HG03045 (cell line): ENCODE results near the gene NOTCH4.

Experiments used
- ATAC-seq: cut with Tn5 transposase; IDR thresholded peaks from one replicate; pipeline ENCODE4 v1.9.1; 2021; ENCODE audit warnings: mild to moderate bottlenecking, moderate library complexity; ENCODE audit not compliant: unreplicated experiment

NOTCH4 gene

DNA sequence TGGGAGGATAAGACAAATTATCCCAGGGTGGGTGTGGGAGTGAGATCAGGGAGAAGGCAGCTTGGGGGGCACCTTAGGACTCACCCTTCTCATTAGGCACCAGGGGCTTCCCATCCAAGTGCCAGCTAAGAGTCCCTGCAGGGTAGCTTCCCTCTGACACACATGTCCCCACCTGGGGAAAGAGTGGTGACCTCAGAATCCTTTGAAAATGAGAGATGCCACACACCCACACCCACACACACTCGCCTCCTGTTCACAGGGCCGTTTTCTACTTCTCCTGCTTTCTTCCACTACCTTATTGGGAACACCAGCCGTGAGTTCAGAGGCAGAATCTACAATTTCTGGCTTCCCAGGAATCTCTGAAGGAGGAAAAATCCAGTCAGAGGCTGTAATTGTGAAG, 40.8 kb downstream of the NOTCH4 start:
- ATAC-seq, result no peak

DNA sequence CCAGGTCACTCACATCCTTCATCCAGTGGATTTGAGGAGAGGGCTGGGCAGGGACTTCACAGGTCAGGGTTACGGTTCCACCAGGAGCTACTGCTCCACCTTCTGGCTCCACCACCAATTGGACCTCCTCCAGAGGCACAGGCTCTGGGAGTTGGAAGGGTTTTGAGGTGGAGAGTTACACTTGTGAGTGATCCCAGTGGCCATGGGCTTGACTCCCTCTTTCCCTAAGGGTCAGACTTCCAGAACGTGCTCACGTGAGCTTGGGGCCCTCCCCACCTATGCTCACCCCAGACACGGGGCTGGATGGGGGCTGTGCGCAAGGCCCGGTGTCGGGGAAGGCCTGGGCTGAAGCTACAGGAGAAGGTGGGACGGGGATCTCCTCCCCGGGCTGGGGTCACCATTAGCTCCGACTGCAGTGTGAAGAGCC, 41.3 kb downstream of the NOTCH4 start:
- ATAC-seq, result no peak

DNA sequence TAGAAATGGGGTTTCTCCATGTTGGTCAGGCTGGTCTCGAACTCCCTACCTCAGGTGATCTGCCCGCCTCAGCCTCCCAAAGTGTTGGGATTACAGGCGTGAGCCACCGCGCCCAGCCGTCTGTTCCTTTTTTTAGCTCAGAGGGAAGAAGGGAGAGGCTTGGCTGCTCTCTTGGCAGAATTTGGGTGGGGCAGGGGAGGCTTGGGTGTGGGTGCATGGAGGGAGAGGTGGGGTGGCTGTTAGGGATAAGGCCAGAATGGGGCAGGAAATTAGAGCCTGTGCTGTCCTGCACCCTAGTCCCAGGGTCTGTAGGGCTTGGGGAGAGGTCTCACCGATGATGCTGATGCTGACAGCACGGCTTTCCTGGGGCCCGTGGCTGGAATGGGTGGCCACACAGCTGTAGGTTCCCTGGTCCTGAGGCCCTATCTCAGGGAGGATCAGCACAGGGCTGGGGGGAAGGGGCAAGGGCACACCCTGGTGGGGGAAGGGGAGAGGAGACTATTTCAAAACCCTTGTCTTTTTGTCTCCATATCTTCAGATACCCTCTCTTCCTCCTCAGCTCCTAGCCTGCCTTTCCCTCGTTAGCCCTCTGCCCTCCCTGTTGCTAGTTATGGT, 41.8 kb downstream of the NOTCH4 start:
- ATAC-seq, result no peak

DNA sequence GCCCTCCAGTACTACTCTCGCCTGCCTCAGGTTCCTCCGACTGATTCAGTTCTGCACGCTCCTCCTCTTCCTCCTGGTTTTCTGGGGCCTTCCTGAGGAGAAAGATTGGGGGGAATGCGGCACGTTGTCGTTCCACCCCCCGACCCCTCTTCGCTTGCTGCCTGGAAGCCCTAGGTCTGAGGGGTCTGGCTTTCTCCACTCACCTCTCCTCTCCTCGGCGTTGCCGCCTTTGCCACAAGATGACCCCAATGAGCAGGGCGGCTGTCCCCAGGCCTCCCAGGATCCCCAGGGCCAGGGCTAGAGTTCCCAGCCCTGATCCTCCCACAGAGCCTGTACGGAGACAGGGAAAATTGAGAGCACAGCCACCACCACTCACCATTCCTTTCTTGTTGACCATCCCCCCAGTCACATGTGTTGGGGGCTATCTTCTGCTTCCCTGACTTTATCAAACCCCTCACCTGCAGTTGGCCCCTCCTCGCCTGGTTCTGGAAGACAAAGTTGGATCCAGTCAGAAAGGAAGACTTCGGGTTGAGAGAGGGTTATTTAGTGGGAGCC, 42.6 kb downstream of the NOTCH4 start:
- ATAC-seq, result no peak

DNA sequence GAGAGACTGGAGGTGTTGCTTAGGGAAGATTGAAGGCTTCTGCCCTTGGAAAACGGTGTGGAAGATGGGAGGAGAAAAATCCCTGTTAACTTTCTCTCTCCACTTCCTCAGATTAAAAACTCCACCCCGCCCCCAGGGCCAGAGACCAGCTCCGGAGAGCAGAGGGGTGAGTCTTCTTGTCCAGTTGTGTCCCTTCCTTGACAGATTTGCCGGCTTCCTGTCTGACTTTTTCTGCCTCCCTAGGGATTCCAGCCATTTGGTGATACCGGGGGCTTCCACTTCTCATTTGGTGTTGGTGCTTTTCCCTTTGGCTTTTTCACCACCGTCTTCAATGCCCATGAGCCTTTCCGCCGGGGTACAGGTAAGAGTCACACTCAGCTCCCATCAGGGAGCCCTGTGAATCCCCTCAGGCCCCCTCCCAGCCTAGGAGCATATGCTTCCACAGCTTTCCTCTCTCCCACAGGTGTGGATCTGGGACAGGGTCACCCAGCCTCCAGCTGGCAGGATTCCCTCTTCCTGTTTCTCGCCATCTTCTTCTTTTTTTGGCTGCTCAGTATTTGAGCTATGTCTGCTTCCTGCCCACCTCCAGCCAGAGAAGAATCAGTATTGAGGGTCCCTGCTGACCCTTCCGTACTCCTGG, 44.0 kb downstream of the NOTCH4 start:
- ATAC-seq, result no peak

DNA sequence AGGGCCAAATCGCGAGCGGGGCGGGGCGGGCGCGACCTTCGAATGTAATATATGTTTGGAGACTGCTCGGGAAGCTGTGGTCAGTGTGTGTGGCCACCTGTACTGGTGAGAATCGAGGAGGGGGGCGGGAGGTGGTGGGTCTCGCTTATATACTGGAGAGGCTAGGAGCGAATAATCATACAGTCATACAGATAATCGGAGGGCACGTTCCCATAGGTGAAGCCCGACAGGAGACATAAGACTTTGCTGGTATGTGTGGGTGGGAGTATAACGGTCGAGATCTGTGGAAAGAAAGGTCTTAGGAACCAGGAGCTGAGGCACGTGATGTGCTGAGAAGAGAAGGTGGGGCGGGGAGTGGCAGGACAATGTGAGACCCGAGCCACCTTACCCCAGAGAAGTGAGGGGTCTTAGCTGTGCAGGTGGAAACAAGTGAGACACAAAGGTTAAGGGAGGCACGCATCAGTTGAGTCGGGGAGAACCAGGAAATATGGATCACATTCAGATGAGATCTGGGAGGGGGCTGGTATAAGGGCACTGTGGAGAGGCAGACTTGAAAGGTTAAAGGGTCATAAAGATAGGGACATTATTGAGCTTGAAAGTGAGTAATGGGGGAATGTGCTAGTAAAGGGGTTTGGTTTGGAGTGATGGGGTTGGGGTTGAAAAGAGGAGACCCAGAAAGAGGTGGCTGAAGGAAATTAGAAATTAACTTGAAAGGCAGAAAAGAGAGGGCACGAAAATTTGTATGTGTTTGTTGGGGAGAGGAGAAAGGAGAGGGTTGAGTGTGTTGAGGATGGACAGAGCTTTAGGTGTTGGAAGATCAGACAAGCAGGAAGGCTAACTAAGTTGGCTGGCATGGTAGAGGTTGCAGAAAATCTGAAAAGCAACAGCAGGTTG, 45.1 kb downstream of the NOTCH4 start:
- ATAC-seq, result no peak

DNA sequence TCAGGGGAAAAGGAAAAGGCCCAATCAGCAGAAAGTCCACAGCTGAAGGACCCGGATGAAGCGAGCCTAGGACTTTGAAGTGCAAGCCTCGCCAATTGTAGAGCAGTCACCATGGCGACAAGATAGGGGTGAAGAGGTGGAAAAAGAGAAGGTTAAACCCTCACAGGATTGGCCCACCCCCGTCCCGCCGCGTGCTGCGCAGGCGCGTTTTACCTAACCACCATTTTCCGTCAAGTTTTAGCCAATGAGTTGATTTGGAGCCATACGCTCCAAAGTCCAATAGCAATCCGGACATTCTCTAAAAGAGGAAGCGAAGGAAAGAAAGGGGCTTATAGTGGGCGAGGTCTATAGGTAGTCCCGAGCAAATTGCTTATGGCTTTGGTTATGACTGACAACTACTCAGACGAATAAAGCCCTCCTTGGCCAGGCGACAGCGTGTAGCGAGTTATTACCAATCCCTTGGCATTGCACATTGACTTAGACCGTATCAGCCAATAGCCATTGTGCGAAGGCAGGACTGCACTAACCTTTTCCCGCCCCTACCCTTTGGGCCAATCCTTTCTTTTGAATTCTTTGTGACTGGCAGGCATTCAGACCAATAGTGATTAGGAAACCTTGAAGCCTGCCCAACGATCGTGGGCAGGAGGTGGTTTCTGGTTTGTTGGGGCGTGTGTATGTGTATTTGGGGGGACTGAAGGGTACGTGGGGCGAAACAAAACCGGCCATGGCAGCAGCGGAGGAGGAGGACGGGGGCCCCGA, 45.9 kb downstream of the NOTCH4 start, which contains the start of gene RNF5:
Gene RNF5, plus strand, starts transcription at position 618 of the 759 bp plus-strand sequence. Its CDS starts 107 bp downstream, at position 725.
- ATAC-seq, result peak; percentile 82

DNA sequence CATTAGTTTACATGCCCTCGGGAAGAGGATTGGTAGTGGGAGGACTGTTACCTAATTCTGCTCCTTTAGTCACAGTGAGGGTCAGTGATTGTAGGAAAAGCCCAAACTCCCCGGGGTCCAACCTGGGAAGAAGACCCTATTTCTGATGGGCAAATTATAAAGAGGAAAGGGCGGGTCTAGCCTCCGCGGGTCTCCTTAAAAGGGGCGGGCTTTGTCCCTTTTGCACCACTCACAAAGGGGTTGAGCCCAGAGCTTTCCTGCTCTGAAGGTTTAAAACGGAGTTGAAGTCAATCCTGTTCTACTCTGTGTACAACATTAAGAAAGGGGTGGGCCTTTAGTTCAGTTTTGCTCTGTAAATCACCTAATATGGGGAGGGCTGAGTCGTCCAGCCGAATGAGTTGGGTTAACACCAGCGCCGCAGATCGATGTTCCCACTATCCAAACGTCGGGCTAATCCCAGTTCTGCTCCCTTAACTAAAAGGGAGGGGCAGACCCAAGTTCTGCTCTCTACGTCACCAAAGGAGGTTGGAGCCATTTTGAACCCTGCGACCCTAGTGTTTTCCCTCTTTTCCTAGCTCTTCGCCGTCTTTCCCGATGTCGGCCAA, 46.6 kb downstream of the NOTCH4 start:
- ATAC-seq, result peak; percentile 4

DNA sequence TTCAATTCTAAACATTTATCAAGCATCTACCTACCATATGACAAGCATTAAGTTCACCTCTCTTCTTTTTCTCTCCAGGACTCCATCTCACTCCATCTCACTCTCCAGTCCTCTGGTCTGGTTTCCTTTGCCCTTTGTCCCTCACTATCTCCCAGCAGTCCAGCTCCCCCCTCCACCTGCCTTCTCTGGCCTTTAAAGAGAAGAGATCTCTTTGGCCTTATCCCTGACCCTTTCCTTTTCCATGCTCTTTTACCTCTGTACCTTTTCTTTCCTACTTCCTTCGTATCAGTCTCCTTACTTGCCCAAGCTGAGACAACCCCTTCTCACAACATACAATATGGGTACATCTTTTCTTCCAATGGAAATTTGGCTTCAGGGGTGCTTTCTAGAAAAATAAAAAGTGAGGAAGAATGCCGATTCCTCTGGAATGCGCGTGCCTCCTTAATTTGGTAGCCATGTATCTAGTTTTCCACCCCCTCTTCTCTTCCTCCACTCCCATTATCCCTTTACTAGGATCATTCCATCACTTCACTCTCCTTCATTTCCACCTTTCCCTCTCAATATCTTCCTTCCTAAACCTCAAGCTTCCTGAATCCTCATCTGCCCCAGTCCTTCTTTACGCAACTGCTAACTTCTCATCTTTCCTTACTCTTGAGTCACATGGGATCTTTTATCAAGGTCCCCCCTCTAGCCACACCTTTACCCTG, 47.2 kb downstream of the NOTCH4 start:
- no peak for ATAC-seq

DNA sequence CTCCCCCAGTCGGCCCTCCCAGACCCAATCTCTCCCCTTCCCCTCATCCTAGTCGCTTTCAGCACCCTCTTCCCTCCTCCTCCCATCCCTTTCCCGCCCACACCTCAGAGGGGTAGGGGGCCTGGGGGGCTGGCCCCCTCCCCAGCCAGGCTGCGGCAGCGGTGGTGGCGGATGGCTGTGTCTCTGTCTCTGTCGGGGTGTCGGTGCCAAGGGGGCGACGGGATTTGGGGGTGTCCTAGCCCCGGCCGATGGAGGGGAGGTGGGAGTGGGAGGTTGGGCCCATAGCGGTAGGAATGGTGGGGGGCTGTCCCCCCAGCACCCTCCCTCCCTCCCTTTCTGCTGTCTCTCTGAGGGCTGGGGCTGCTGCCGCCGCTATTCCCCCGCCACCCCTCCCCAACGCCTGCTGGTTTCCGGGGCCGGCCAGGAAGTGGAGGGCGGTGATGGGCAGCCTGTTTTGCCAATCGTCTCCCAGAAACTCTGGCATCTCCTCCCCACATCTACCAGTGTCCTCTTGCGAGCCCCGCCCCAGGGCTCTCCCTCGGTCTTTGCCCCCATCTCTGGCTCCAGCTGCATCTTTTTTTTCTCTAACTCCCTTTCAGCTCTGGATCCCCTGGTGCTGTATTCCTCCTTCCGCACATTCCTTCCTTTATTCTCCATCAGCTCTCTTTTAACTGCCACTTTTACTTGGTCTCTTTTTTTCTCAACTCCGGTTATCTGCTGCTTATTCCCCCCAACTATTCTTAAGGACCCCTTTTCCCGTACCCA, 48.0 kb downstream of the NOTCH4 start, which contains the start of gene AGPAT1:
Gene AGPAT1, minus strand, starts transcription at position 374 of the 765 bp plus-strand sequence. CDS start 4,588 bp downstream, outside the sequence.
- peak; percentile 46 for ATAC-seq

DNA sequence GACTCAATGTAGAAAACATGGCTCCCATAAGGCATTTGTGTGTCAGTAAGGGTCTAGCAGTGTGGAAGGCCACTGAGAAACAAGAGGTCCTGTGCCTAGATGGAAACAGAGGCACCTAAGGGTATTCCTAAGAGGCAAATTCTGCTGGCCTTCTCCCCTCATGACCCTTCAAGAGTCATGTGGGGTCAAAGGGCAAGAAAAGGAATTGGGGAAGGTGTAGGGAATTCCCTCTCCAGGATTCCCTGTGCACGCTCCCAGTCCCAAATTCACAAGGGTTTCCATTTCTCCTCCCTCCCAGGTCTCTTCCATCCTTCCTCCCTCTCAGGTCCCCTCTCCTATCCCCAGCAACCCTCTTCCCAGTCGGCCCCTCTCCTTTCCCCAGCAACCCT, 48.6 kb downstream of the NOTCH4 start:
- no peak for ATAC-seq

DNA sequence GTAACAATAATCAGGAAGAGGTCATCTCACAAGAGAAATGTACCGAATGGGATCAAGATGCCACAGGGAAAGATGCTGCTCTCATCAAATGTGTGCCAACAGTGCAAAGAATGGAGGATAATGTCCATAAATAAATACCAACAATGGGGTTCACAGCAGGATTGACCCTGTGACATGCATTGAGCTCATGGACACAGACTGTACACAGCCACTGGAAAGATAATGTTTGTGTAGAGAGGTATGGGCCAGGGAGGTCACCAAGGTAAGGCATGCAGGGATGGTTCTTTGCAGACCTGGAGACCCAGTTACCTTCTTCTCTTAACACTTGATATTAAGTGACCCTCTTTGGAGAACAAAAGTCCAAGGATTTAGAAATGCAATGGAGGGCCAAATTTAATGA, 49.5 kb downstream of the NOTCH4 start:
- ATAC-seq, result no peak

DNA sequence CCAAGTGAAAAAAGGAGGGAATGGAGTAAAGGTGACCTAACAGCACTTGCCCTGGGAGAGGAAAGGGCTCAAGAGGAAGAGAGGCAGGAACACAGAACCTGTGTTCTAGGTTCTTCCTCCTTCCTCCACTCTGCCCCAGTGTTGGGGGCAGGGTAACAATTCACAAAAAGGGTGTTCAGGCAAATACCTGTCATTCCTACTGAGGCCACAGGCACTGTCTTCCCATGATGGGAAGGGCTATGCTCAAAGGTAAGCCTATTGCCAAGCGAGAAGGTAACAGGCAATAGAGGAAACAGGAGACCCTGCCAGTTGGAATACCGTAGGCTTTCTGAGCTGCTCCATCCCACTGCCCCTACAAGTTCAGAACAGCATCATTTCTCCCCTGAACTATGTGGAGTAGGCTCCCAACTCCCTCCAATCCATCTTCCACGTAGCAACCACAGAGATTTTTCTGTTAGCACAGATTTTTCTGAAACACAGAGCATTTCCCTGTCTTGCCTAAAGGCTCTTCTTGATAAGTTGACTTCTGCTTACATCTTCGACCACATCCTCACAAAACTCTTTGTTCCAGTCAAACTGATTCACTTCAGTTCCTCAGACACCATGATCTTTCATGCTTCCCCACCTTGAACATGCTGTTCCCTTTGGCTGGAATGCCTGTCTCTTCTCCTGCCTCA, 50.7 kb downstream of the NOTCH4 start:
- no peak for ATAC-seq

DNA sequence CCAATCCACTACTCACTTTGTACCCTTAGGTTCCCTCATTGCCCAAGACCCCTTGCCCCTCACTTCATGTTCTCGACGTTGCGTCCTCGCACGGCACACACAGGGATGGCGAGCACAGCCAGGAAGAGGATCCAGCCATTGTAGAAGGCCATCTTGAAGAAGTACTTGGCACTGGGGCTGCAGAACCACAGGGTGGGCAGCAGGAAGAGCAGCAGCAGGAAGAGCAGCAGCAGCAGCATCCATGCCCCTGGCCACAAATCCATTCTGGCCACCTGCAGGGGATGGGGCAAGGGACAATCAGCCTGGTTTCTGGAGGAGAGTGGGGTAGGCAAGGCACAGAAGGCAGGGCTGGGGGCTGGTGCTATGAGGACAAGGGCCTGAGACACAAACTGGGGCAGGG, 52.6 kb downstream of the NOTCH4 start:
- ATAC-seq, result no peak

DNA sequence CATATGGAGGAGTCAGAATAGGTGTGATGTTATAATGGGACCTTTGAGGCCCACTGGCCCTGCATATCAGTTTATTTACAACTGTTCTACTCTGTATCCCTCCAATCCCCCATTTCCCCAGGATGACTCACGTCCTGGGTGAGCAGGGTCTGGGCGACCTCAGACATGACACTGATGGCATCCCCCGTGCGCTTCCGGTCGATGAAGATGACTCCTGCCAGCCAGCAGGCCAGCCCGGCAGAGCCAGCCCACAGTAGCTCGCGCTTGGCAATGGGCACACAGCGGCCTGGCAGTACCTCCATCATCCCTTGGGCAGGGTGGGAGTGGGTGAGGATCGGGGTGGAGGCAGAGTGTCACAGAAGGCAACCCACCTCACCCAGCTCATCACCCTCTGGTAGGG, 53.6 kb downstream of the NOTCH4 start:
- no peak for ATAC-seq

DNA sequence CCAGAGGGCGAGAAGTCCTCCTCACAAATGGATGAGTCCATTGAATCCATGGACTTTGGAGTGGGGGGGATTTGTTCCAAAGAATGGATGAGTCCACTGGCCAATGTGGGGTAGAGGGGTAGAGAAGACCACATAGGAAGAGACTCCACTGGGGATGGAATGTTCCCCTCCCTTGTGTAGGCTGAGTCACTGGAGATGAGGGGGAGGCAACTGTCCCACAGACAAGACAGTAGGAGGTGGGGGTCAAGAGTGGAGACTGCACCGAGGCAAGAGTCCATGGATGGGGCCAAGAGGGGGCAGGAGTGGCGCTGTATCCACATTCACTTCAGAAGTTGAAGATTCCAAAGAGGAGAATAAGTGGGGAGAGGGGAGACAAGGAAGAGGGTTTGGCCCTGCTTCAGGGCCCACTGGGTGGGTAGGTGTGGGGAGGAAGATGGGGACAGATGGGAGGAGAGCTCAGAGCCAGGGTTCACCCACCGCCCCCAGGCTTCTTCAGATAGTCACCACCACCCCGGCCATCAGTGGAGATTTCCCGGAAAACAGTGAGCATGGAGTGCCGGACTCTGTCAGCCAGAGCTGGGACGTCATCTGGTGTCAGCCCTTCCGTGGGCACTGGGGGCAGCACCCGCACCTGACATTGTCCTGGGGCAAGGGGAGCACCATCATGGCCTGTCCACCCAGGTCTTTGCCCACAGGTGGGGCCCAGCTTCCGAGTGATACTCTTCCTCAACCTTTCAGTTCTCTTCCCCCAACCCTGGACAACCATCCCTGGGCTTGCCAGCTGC, 54.9 kb downstream of the NOTCH4 start:
- no peak for ATAC-seq

DNA sequence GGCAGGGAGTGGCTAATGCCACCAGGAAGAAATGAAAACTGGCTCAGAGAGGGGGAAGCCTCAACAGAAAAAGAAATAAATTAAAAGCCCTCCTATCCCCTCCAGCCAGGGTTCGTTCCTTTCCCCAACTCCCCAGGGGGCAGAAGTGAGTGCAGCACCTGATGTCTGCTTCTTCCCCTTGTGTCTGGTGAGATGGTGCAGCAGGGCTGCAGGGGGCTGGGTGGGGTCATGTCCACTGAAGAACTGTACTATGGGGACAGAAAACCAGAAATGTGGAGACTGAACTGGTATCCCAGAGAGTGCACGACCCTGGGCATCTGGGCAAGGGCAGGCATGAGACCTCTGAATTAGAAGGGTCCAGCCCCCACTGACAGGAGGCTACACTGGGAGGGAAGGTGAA, 55.5 kb downstream of the NOTCH4 start:
- ATAC-seq, result no peak
